ENCODE data around the gene SLC22A31.

DNA sequence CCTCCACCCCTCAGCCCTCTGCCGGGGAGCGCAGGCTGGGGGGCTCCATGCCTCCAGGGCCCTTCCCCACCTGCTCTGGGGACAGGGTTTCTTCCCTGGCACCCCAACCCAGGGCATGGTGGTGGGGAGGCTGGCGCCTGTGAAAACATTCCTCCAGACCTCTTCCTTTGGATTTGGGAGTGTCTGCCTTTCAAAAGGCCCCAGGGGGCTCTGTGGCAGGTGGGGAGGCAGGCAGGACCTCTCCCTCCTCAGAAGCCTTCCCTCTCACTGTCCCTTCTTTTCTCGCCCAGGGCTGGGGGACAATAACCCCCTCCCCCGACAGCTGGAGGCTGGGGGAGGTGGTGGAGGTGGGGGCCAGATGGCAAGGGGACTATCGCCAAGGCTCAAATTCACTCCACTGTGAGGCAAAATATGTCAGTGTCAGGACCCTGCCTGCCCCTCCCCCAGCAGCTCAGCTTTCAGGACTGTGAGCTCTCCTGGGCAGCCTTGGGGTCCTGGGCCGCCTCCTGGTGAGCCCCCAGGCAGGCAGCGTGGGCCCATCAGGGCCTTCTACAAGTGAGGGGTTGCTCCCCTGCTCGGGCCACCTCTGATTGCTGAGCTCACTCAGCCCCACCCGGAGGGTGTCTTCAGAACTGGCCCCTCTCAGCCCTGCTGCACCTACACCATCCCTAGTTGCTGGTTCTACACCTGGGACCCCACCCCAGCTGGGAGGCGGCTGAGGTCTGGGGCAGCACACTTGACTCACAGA, 27.0 kb downstream of the SLC22A31 start:
- TF ChIP-seq, protein P1, sequence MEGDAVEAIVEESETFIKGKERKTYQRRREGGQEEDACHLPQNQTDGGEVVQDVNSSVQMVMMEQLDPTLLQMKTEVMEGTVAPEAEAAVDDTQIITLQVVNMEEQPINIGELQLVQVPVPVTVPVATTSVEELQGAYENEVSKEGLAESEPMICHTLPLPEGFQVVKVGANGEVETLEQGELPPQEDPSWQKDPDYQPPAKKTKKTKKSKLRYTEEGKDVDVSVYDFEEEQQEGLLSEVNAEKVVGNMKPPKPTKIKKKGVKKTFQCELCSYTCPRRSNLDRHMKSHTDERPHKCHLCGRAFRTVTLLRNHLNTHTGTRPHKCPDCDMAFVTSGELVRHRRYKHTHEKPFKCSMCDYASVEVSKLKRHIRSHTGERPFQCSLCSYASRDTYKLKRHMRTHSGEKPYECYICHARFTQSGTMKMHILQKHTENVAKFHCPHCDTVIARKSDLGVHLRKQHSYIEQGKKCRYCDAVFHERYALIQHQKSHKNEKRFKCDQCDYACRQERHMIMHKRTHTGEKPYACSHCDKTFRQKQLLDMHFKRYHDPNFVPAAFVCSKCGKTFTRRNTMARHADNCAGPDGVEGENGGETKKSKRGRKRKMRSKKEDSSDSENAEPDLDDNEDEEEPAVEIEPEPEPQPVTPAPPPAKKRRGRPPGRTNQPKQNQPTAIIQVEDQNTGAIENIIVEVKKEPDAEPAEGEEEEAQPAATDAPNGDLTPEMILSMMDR (conservative IDR thresholded peaks at IDR 0.05; ENCODE audit: low read length): no peak
- no peak for TF ChIP-seq EZH2phosphoT487 (IDR thresholded peaks at IDR 0.05; ENCODE audit: borderline replicate concordance, low read depth, low read length)
